NCI-H2081 (cell line): Measurements from ENCODE around the gene VAT1L.

ENCODE experiments used
- DNase-seq, 2 experiments: peaks; one replicate each; lab custom pipeline; 2025; lab: John Stamatoyannopoulos, UW

The VAT1L gene, protein sequence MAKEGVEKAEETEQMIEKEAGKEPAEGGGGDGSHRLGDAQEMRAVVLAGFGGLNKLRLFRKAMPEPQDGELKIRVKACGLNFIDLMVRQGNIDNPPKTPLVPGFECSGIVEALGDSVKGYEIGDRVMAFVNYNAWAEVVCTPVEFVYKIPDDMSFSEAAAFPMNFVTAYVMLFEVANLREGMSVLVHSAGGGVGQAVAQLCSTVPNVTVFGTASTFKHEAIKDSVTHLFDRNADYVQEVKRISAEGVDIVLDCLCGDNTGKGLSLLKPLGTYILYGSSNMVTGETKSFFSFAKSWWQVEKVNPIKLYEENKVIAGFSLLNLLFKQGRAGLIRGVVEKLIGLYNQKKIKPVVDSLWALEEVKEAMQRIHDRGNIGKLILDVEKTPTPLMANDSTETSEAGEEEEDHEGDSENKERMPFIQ

DNA sequence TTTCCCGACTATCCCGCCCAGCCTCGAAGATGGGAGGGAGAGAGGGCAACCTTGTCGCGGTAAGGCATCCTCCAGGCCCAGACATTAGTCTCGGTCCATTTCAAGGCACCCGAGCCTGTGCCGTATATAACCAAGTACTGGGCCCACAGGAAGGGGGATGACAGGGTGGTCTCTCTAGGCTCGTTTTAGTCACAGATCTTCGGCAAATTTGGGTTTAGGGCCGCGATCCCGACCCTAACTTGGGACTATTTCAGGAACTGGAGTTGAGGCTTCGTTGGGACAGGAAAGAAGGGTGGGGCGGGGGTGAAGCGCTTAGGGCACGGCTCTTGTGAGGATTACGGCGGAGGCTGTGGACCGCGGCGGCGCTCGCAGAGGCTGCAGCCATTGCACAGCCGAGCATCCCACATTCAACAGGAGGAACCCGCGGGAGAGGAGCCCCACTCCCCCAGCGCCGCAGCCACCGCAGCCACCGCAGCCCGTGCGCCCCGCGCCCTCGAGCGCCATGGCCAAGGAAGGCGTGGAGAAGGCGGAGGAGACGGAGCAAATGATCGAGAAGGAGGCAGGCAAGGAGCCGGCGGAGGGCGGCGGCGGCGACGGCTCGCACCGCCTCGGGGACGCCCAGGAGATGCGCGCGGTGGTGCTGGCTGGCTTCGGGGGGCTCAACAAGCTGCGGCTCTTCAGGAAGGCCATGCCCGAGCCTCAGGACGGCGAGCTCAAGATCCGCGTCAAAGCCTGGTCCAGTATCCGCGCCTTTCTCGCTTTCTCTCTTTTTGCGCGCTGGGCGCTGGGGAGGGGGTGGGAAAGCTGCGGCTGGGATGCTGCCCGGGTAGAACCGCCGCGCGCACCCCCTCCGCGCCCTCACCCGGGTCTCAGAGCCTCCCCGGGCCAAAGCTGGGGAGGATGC is at the start of gene VAT1L:
TSS of gene VAT1L (plus strand) at position 384 of the 904 bp plus-strand sequence. CDS start at position 503, 119 bp downstream.
- DNase-seq = peak in 1 of 2 experiments; percentile 13

DNA sequence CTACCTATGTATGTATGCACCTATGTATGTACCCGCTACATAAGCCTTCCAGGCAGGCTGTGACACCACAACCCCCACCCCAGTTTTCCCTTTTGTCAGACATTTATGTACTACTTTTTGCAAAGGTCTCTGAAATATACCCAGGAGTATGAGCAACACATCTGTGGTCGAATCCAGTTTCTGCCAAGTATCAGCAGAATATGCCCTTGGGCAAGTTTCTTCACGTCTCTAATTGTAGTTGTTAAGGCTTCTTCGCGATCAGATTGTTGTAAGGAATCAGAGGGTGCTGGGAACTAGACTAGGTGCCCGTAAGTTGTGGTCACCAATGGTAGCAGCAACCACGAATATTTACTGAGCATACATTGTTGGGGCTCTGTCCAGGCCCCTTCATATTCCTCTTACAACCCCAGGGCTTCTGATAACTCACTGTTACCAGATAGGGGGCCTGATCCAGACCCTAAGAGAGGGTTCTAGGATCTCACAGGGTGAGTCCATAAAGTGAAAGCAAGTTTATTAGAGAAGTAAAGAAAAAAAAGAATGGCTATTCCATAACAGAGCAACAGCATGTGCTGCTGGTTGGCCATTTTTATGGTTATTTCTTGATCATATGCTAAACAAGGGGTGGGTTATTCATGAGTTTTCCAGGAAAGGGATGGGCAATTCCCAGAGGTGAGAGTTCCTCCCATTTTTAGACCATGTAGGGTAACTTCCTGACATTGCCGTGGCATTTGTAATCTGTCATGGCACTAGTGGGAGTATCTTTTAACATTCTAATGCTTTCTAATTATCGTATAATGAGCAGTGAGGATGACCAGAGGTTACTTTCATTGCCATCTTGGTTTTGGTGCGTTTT is 49.4 kb upstream of the VAT1L start:
- DNase-seq = no peak

DNA sequence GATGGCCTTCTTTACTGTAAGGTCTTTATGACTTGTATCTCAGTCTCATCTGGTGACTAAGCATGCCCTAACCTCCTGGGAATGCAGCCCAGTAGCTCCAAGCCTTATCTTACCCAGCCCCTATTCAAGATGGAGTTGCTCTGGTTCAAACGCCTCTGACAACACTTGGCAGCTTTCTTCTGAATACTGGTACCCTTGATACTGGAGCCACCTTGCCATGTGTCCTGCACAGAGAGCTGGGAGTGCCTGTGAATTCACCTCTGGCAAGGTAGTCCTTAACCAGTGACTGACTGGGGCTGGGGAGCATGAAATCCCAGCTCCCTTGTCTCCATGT is 48.8 kb upstream of the VAT1L start:
- no peak for DNase-seq

DNA sequence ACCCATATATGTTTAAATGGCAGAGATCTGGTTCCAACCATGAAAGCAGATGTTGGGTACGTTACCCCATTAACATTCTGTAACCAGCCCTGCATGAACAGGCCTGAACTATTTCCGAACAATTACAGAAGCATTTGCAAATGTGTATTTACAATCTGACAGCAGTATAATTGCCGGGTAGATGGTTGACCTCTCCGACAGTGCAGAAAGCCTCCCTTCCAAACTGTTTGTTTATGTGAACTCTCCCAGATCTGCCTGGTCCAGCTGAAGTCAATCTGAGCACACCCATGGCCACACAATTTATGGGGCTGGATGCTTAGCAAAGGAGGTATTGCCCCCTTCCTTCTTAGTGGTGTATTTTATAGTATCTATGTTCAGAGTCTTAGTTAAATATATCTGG is 44.2 kb upstream of the VAT1L start:
- DNase-seq = peak in 1 of 2 experiments; percentile 15

DNA sequence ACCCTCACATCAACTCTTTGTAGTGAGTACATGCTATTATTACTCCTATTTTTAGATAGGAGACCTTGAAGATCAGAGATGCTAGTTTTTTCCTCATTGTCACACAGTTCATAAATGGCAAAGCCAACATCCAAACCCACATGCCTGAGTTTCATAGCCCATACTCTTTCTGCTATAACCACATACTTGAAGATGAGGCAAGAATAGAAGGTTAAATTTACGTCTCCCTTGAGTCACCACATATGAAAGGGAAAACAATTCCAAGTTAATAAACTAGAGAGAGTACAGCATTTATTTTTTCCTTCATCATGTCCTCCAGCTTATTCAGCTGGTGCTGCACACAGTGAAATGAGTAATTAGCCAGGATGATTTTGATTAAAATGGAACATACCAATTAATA is 42.4 kb upstream of the VAT1L start:
- no peak for DNase-seq

DNA sequence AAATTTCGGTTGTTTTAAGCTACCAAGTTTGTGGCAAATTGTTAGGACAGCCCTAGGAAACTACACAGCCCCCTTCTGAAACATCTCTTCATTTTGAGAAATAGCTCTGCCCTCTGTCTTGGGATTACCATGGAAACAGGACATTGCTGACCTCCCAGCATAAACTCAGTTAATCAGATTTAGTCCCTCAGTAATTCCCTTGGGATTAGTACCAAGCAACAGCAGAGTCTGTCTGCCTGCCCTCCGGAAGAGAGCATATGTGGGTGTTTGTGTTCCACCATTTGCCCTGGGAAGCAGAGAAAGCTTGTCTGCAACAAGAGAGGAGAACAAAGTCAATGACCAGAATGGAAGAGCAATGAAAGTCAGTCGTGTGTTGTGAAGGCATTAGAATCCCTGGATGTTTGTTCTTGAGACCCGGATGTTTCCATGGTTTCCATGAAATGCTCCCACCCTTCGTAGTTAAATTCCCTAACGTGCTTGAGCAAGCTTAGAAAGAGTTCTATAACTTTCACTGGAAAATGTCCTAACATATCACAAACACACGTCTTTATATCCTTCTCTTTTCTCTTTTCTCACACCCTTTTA is 39.9 kb upstream of the VAT1L start:
- DNase-seq = no peak

DNA sequence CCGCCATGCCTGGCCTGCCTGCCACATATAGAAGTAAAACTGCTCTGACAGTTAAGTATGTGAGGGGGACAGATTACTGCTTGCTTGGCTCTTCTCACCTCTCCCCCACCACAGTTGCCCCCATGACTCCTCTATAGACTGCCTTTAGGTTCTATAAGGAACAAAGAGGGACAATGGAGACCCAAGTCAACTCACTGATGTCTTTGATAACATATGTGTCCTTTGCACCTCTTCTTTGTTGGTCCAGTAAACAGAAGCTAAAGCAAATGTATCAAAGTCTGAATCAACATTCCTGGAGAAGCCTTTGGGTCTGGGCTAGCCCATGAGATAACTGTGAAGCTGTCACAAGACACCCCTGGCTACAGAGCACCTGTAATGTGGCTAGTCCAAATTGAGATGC is 38.9 kb upstream of the VAT1L start:
- DNase-seq = no peak

DNA sequence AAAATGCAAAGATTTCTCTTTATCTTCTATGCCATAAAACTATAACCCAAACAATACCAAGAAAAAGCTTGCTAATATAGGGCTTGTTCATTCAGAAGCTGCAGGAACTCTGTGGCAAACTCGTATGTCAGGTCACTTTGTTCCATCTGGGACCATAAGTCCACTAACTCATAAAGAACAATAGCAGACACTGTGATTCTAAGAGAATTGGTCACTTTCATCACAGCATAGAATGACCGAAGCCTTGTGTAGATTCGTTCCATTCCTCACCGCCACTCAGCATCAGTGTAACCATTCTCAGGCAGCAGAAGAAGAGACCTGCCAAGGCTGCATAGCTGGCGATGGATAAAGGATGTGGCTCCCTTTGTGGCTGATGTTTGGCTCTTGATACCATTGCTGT is 30.3 kb upstream of the VAT1L start:
- DNase-seq = no peak

DNA sequence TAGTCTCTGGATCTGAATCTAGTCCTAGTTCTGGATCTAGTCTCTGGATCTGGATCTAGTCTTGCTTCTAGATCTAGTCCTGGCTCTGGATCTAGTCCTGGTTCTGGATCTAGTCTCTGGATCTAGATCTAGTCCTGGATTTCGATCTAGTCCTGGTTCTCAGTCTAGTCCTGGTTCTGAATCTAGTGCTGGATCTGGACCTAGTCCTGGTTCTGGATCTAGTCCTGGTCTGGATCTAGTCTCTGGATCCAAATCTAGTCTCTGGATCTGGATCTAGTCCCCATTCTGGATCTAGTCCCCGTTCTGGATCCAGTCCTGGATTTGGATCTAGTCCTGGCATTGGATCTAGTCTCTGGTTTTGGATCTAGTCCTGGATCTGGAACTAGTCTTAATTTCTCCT is 29.9 kb upstream of the VAT1L start:
- no peak for DNase-seq

DNA sequence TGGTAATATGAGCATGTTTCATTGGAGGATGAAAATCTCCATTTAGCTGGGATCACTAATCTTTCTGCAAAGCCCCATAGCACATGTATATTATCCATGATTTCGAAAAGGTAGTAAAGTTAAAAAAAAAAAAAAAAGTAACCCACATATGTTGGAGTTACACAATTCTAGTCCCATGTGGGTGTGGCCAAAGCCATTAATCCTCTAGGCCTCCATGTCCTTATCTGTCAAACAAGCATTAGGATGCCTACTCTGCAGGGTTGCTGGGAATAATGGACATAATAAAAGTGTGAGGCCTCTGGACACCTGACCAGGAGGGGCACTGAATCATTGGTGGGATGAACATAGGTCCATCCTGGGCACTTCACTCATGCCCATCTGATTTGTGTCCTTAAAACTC is 29.2 kb upstream of the VAT1L start:
- DNase-seq = no peak

DNA sequence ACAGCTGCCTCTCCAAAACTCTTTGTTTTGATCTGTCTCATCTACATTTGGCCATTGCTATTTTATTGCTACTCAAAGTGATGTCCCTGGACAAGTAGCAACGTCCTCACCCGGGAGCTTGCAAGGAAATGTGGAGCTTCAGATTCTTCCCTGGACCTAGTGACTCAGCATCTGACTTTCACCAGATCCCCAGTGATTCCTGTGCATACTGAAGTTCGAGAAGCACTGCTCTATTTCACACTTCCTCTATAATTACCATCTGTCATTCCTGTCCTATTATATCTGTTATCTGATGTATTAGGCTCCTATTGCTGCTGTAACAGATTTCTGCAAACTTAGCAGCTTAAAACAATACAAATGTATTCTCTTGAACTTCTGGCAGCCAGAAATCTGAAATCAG is 28.5 kb upstream of the VAT1L start:
- DNase-seq = no peak

DNA sequence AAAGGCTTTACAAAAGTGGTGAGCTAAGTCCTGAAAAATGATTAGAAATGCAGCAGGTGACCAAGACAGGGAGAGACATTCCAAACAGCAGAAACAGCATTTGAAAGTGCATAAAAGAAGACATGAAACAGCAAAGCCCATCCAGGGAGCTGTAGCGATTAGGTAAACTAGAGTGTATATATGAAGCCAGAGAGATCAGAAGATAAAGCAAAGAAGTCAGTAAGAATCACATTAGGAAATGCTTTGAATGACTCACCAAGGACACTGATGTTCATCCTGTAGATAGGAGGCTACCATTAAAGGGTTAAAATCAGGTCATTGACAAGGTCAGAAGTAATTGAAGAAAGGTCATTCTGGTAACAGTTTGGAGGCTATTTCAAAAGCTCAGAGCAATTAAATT is 27.6 kb upstream of the VAT1L start:
- DNase-seq = no peak

DNA sequence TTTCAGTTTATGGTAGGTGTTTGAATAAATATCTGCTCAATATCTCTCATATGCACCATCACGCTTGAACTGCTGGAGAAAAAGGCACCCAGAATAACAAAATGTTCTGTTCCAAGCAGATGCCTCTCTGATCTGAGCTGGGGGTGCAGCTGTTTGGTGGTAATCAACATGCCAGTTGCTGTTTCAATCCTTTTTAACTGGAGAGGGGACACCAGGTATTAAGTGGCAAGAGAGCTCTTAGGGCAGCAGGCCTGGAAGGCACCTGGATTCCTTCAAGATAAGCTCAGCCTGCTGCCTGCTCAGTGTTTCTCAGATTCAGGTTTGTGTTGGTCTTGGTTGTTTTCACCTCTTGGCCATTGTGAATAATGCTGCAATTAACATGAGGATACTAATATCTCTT is 27.2 kb upstream of the VAT1L start:
- no peak for DNase-seq

DNA sequence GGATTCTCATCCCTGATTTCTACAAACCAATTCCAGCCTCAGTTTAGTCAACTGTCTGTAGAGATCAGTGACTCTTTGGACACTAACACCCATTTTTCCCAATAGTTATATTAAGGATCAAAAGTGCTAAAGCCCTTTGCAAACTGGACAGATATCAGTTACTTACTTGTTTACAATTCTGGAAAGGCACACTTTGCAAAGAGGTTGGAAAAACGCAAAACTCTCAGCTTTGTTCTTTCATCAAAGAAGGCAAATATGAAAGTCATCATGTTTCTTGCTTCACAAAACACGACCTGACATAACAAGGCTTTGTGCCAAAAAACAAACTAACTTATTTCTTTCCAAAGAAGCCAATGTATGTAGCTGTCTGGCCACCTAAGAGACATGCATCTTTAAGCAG is 26.1 kb upstream of the VAT1L start:
- DNase-seq = no peak

DNA sequence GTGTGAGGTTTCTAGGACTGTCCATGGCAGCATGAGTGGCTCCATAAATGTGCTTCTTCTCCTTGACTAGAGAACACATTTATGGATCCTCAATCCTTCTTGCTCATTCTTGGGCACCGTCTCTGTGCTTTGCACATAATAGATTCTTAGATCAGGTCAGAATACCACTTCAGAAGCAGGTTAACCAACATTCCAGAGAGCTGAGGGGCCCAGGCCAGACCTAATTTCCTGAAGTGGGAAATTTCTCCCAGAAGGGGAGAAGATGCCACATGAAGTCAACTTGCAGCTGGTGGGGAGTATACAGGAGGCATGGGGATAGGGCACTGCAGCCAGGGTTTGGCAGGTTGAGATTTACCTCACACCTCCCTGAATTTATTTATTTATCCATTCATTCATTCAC is 24.4 kb upstream of the VAT1L start:
- no peak for DNase-seq

DNA sequence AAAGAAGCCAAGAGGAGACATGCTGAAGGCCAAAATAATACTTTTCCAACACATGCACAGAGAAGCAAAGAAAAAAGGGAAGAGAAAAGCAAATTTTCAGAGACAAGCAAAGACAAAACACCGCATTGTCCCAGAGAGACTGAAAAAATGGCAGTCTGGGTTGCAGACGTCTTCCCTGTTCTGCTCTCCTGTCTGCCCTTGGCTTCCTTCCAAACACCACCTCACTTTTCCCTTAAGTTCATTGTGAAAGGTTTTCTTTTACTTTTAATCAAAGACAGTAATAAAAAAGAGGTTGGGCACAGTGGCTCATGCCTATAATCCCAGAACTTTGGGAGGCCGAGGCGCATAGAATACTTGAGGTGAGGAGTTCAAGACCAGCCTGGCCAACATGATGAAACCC is 21.2 kb upstream of the VAT1L start:
- no peak for DNase-seq

DNA sequence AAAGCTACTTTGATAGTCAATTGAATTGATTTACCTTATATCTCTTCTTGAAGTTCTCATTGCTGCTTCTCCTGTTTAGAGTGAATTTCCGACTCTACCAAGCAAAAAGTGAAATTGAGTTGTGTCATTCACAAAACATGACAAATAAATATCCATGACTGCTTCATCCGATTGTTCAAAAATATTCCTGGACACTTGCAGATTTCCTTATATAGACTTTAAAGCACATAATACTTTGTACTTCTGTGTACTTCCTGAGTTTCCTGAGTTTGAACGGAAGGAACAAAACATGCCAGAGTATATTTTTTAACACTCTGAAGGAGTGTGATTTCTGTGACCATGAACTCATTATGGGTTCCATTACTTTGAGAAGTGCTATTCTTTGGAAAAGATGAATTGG is 20.5 kb upstream of the VAT1L start:
- no peak for DNase-seq

DNA sequence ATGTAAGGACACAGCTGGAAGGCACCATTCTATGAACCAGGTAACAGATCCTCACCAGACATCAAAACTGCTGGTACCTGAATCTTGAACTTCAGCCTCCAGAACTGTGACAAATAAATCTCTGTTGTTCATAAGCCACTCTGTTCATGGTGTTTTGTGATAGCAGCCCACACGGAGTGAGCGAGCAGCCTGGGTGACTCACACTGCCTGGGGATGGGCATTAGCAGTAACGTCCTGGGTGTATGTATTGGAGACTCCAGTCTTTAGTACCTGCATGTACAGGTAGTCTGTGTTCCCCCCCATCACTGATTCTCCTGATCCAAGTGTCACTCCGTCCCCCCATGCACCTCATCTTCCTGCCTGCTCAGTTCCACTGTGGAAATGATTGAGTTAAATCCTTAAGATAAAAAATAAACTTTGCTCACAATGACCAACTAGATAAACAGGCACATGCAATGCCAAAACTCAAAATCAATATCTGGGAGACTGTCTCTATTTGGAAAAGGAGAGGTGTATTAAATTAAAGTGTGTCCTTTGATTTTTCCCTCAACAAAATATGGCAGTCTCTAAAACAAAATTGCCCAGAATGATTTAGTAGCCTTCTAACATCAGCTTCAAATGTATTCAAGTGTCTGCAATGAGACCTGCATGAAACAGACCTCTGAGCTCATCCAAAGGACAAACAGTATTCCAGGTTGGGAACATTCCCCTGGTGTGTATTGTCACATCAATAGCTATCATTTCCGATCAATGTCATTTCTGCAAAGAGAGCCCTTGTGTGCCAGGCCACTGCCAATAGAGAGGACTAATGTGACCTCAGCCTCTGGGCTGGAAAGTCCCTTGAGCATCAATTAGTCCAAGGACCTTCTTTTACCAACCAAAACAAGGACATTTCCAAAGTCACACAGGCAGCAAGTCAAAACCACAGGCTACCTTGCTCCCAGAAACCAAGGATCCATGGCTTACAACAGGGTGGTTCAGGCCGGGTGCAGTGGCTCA is 12.2 kb upstream of the VAT1L start:
- DNase-seq = no peak

DNA sequence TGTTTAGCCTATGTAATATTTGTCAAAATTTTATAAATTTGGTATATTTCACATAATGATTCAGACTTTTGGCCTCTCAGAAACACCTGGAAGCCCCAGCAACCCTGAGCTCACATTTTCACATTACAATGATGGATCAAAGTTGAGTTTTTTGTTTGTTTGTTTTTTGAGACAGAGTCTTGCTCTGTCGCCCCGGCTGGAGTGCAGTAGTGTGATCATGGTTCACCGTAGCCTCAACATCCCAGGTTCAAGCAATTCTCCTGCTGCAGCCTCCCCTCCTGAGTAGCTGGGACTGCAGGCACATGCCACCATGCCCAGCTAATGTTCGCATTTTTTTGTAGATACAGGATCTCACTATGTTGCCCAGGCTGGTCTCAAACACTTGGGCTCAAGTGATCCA is 10.6 kb upstream of the VAT1L start:
- no peak for DNase-seq

DNA sequence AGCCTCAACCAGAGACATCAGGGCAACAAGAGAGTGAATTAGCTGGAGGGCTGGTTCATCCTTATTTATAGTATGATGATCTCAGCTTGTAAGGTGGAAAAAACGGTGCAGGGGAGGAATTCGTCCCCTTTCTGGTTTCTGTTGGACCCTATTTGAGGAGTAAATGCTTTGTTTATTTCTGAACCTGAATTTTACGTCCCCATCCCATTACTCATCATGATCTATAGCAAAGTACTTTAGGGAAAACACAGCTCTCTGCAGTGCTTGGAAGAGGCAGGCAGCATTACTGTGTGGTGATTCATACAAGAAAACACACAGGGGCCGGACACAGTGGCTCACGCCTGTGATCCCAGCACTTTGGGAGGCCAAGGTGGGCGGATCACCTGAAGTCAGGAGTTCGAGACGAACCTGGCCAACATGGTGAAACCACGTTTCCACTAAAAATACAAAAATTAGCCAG is 8.0 kb upstream of the VAT1L start:
- no peak for DNase-seq

DNA sequence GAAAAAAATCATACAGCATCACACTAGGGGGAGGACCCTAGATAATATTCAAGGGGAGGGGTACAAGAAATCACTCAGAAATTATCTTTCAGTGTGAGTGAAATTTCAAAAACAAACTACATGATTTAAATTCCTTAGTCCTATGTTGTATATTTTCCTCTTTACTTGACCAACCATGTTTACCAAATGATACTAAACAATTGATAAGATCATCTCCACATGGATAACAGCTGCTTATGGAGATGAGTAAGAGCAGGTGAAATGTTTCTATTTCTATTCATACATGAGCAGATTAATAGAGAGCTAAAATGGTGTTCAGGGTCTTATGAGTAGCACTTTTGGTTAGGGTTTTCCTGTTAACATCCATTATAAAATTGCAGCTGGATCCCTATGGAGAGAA is 7.3 kb upstream of the VAT1L start:
- DNase-seq = no peak
